ENCODE measurements around the gene TPH2. TPM values are rescaled to one million over a fixed set of nuclear protein-coding genes. Genes with fewer than 3 reads are reported as not detected.

TPH2 gene
- total RNA-seq, 1 experiment from 2014 or later, result not detected

- BruUV-seq (replicated peaks), result no TSS peak
- Mint-ChIP-seq H3K27me3 (ENCODE audit: insufficient read depth, unreplicated experiment) (peaks cover 50% of the 10 kb centered on the region), H3K27ac (ENCODE audit: low read depth, unreplicated experiment) (no peak overlapping the region), H3K4me3 (ENCODE audit: unreplicated experiment) (no peak overlapping the region), H3K36me3 (ENCODE audit: insufficient read depth, unreplicated experiment) (no peaks in the 10 kb centered on the region), H3K9me3 (ENCODE audit: unreplicated experiment) (no peaks in the 10 kb centered on the region), H3K4me1 (ENCODE audit: insufficient read depth, unreplicated experiment) (peaks cover 7% of the 10 kb centered on the region)
- TF ChIP-seq CTCF (IDR thresholded peaks at IDR 0.05; ENCODE audit: unreplicated experiment), result no peak
- no peak for DNase-seq (ENCODE audit: unreplicated experiment)
- intact Hi-C loops (cut with micrococcal nuclease), result no loop called here
- ChIA-PET CTCF (interaction anchor here (0.5 kb wide), 1 partner anchor 792 kb away, joined by 3 read pairs; no protein-coding TSS in a partner anchor), POLR2A (interaction anchor here (0.6 kb wide), 1 partner anchor 1792 kb away, joined by 3 read pairs; no protein-coding TSS in a partner anchor)
Observed at GRCh38 chr12:71945883-71946282, 7.2 kb downstream of the TPH2 start.

- no peaks in the 10 kb centered on the region for H3K36me3 Mint-ChIP-seq (ENCODE audit: insufficient read depth, unreplicated experiment)
- intact Hi-C loops (cut with micrococcal nuclease), result no loop called here
- CTCF ChIA-PET, result interaction anchor here (1.1 kb wide), 1 partner anchor 9 kb away, joined by 3 read pairs; no protein-coding TSS in a partner anchor
- H3K9me3 Mint-ChIP-seq (ENCODE audit: unreplicated experiment), result no peaks in the 10 kb centered on the region
- peaks cover 7% of the 10 kb centered on the region for H3K4me1 Mint-ChIP-seq (ENCODE audit: insufficient read depth, unreplicated experiment)
- peaks cover 40% of the 10 kb centered on the region for H3K27me3 Mint-ChIP-seq (ENCODE audit: insufficient read depth, unreplicated experiment)
- no peak for TF ChIP-seq CTCF (IDR thresholded peaks at IDR 0.05; ENCODE audit: unreplicated experiment)
- POLR2A ChIA-PET, result no interaction called here
- no peak overlapping the region for H3K27ac Mint-ChIP-seq (ENCODE audit: low read depth, unreplicated experiment)
- BruUV-seq (replicated peaks), result no TSS peak
- peak; percentile 85 for DNase-seq (ENCODE audit: unreplicated experiment)
- no peak overlapping the region for H3K4me3 Mint-ChIP-seq (ENCODE audit: unreplicated experiment)
Observed at GRCh38 chr12:71947645-71948105, 9.0 kb downstream of the TPH2 start.

GRCh38 chr12:71948390-71948789, 9.7 kb downstream of the TPH2 start:
- H3K27ac Mint-ChIP-seq (ENCODE audit: low read depth, unreplicated experiment), result no peak overlapping the region
- H3K4me3 Mint-ChIP-seq (ENCODE audit: unreplicated experiment), result no peak overlapping the region
- H3K9me3 Mint-ChIP-seq (ENCODE audit: unreplicated experiment), result no peaks in the 10 kb centered on the region
- BruUV-seq (replicated peaks), result no TSS peak
- ChIA-PET POLR2A (no interaction called here), CTCF (interaction anchor here (0.6 kb wide), 1 partner anchor 475 kb away, joined by 3 read pairs; no protein-coding TSS in a partner anchor)
- peaks cover 7% of the 10 kb centered on the region for H3K4me1 Mint-ChIP-seq (ENCODE audit: insufficient read depth, unreplicated experiment)
- H3K36me3 Mint-ChIP-seq (ENCODE audit: insufficient read depth, unreplicated experiment), result no peaks in the 10 kb centered on the region
- intact Hi-C loops (cut with micrococcal nuclease), result no loop called here
- H3K27me3 Mint-ChIP-seq (ENCODE audit: insufficient read depth, unreplicated experiment), result peaks cover 32% of the 10 kb centered on the region
- DNase-seq (ENCODE audit: unreplicated experiment), result no peak
- TF ChIP-seq CTCF (IDR thresholded peaks at IDR 0.05; ENCODE audit: unreplicated experiment), result no peak

- no peak overlapping the region for H3K4me3 Mint-ChIP-seq (ENCODE audit: unreplicated experiment)
- TF ChIP-seq CTCF (IDR thresholded peaks at IDR 0.05; ENCODE audit: unreplicated experiment), result no peak
- ChIA-PET CTCF (no interaction called here), POLR2A (no interaction called here)
- DNase-seq (ENCODE audit: unreplicated experiment), result no peak
- no peak overlapping the region for H3K27ac Mint-ChIP-seq (ENCODE audit: low read depth, unreplicated experiment)
- no peaks in the 10 kb centered on the region for H3K9me3 Mint-ChIP-seq (ENCODE audit: unreplicated experiment)
- no TSS peak for BruUV-seq (replicated peaks)
- H3K4me1 Mint-ChIP-seq (ENCODE audit: insufficient read depth, unreplicated experiment), result peaks cover 7% of the 10 kb centered on the region
- H3K36me3 Mint-ChIP-seq (ENCODE audit: insufficient read depth, unreplicated experiment), result no peaks in the 10 kb centered on the region
- intact Hi-C loops (cut with micrococcal nuclease), result no loop called here
- peaks cover 20% of the 10 kb centered on the region for H3K27me3 Mint-ChIP-seq (ENCODE audit: insufficient read depth, unreplicated experiment)
Observed at GRCh38 chr12:71949646-71950045, 11.0 kb downstream of the TPH2 start.

Measured in MCF 10A (cell line).